Mesendoderm (in vitro differentiated cells): ENCODE measurements around the gene CASP2.

Experiments
- DNase-seq: peaks from one replicate; pipeline ENCODE4 v3.0.0; 2013
- H2AK5ac ChIP-seq: 2 replicates; pipeline ENCODE4 v1.6.1; 2013; ENCODE audit warnings: low read length, inconsistent platforms
- H2BK120ac ChIP-seq: 2 replicates; pipeline ENCODE4 v1.6.1; 2013; ENCODE audit warnings: low read depth, mild to moderate bottlenecking, low read length, moderate library complexity, mixed read lengths
- H2BK15ac ChIP-seq: replicated peaks from 2 replicates; pipeline ENCODE4 v1.6.1; 2013; ENCODE audit warnings: low read depth, mild to moderate bottlenecking, moderate library complexity
- H2BK5ac ChIP-seq: 2 replicates; pipeline ENCODE4 v1.6.1; 2013; ENCODE audit warnings: low read length, inconsistent platforms
- H3K18ac ChIP-seq: 2 replicates; pipeline ENCODE4 v1.6.1; 2013; ENCODE audit warnings: mild to moderate bottlenecking, low read length, mixed read lengths
- H3K23ac ChIP-seq: one replicate; pipeline ENCODE4 v1.6.1; 2013; ENCODE audit warnings: low read length
- H3K27ac ChIP-seq: 2 replicates; pipeline ENCODE4 v1.5.1; 2013; ENCODE audit warnings: low read depth, mild to moderate bottlenecking, inconsistent platforms, low read length, moderate library complexity
- H3K27me3 ChIP-seq: 2 replicates; pipeline ENCODE4 v1.6.1; 2013; ENCODE audit warnings: low read length, control low read depth, mild to moderate bottlenecking, inconsistent platforms; ENCODE audit not compliant: insufficient read depth, poor library complexity
- H3K36me3 ChIP-seq: 2 replicates; pipeline ENCODE4 v1.6.1; 2013; ENCODE audit warnings: low read length, inconsistent platforms; ENCODE audit not compliant: control insufficient read depth, insufficient read depth
- H3K4ac ChIP-seq: one replicate; pipeline ENCODE4 v1.6.1; 2013; ENCODE audit warnings: low read depth, mild to moderate bottlenecking, low read length, moderate library complexity
- H3K4me1 ChIP-seq: 2 replicates; pipeline ENCODE4 v1.6.1; 2013; ENCODE audit warnings: low read depth, low read length, inconsistent platforms; ENCODE audit not compliant: control insufficient read depth
- H3K4me2 ChIP-seq: 2 replicates; pipeline ENCODE4 v1.6.1; 2013; ENCODE audit warnings: low read length
- H3K4me3 ChIP-seq: 2 replicates; pipeline ENCODE4 v1.5.1; 2013; ENCODE audit warnings: mild to moderate bottlenecking, low read length
- H3K56ac ChIP-seq: one replicate; pipeline ENCODE4 v1.6.1; 2013; ENCODE audit warnings: low read length
- H3K79me1 ChIP-seq: 2 replicates; pipeline ENCODE4 v1.6.1; 2013; ENCODE audit warnings: low read length, inconsistent platforms
- H3K79me2 ChIP-seq: 2 replicates; pipeline ENCODE4 v1.6.1; 2013; ENCODE audit warnings: mild to moderate bottlenecking, low read length; ENCODE audit not compliant: control insufficient read depth, insufficient read depth
- H3K9ac ChIP-seq: 2 replicates; pipeline ENCODE4 v1.6.1; 2013; ENCODE audit warnings: low read length, inconsistent platforms
- H4K5ac ChIP-seq: one replicate; pipeline ENCODE4 v1.6.1; 2013; ENCODE audit warnings: low read length
- H4K8ac ChIP-seq: one replicate; pipeline ENCODE4 v1.6.1; 2013; ENCODE audit warnings: low read depth, mild to moderate bottlenecking, control low read depth, low read length, moderate library complexity
- WGBS: extraction: QIAGEN DNeasy Blood & Tissue Kit; methylation state at CpG from one replicate; pipeline ENCODE4 v1.1.7; 2013; ENCODE audit warnings: low lambda C conversion rate, missing lambda C conversion rate; ENCODE audit not compliant: insufficient coverage; ENCODE audit errors: extremely low coverage; 5-methylcytosine and 5-hydroxymethylcytosine counted together

Gene CASP2

GRCh38 chr7:143341842-143342241, 53.7 kb downstream of the CASP2 start:
- no peak overlapping the region for H3K56ac ChIP-seq
- H3K36me3 ChIP-seq, result no peaks in the 10 kb centered on the region
- H4K8ac ChIP-seq, result no peak overlapping the region
- H3K23ac ChIP-seq, result no peak overlapping the region
- no peak overlapping the region for H2AK5ac ChIP-seq
- no peak overlapping the region for H4K5ac ChIP-seq
- no peak overlapping the region for H2BK15ac ChIP-seq
- no peaks in the 10 kb centered on the region for H3K4me1 ChIP-seq
- no peak overlapping the region for H3K4ac ChIP-seq
- H2BK5ac ChIP-seq, result no peak overlapping the region
- H3K4me2 ChIP-seq, result no peak overlapping the region
- H2BK120ac ChIP-seq, result no peak overlapping the region
- H3K18ac ChIP-seq, result no peak overlapping the region
- H3K79me2 ChIP-seq, result no peaks in the 10 kb centered on the region
- H3K27ac ChIP-seq, result no peak overlapping the region
- no peaks in the 10 kb centered on the region for H3K27me3 ChIP-seq
- no peak overlapping the region for H3K4me3 ChIP-seq
- no peak for DNase-seq
- no peak overlapping the region for H3K9ac ChIP-seq
- no CpG with 5 or more reads among the region's 8 CpGs for WGBS
- H3K79me1 ChIP-seq, result no peaks in the 10 kb centered on the region

DNA sequence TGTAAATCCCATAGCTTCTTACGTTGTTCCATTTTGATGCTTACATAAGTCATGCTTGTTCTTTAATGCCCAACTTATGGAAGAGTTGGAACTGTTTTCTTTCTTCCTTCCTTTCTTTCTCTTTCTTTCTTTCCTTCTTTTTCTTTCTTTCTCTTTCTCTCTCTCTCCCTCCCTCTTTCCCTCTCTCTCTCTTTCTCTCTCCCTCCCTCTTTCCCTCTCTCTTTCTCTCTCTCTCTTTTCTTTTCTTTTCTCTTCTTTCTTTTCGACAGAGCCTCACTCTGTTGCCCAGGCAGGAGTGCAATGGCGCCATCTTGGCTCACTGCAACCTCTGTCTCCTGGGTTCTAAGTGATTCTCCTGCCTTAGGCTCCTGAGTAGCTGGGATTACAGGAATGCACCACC, 55.4 kb downstream of the CASP2 start:
- no peaks in the 10 kb centered on the region for H3K36me3 ChIP-seq
- no peak overlapping the region for H3K27ac ChIP-seq
- no peak overlapping the region for H3K56ac ChIP-seq
- H3K4me1 ChIP-seq, result no peaks in the 10 kb centered on the region
- no peaks in the 10 kb centered on the region for H3K79me1 ChIP-seq
- no peak overlapping the region for H2AK5ac ChIP-seq
- H2BK5ac ChIP-seq, result no peak overlapping the region
- no peak overlapping the region for H3K4ac ChIP-seq
- H3K9ac ChIP-seq, result no peak overlapping the region
- WGBS, result no CpG with 5 or more reads among the region's 3 CpGs
- no peak for DNase-seq
- H3K79me2 ChIP-seq, result no peaks in the 10 kb centered on the region
- H3K27me3 ChIP-seq, result no peaks in the 10 kb centered on the region
- H4K5ac ChIP-seq, result no peak overlapping the region
- H4K8ac ChIP-seq, result no peak overlapping the region
- H2BK15ac ChIP-seq, result no peak overlapping the region
- H3K23ac ChIP-seq, result no peak overlapping the region
- no peak overlapping the region for H3K4me3 ChIP-seq
- H3K4me2 ChIP-seq, result no peak overlapping the region
- no peak overlapping the region for H3K18ac ChIP-seq
- H2BK120ac ChIP-seq, result no peak overlapping the region

GRCh38 chr7:143345428-143345900, 57.3 kb downstream of the CASP2 start:
- Histone ChIP-seq H4K5ac (peak overlapping the region; percentile 74), H3K9ac (peak overlapping the region; percentile 58), H3K4me1 (no peaks in the 10 kb centered on the region), H3K4ac (no peak overlapping the region), H3K23ac (no peak overlapping the region), H3K56ac (peak overlapping the region; percentile 73), H3K27ac (no peak overlapping the region), H3K79me2 (no peaks in the 10 kb centered on the region), H2BK120ac (no peak overlapping the region), H3K4me2 (peak overlapping the region; percentile 36), H2AK5ac (no peak overlapping the region), H3K36me3 (no peaks in the 10 kb centered on the region), H4K8ac (no peak overlapping the region), H2BK5ac (no peak overlapping the region), H3K18ac (no peak overlapping the region), H3K27me3 (no peaks in the 10 kb centered on the region), H3K4me3 (no peak overlapping the region), H2BK15ac (no peak overlapping the region), H3K79me1 (no peaks in the 10 kb centered on the region)
- WGBS, result no CpG with 5 or more reads among the region's 35 CpGs
- DNase-seq, result peak; percentile 94

GRCh38 chr7:143346018-143346417, 57.9 kb downstream of the CASP2 start:
- H4K5ac ChIP-seq, result peak overlapping the region; percentile 74
- no peak overlapping the region for H3K4me2 ChIP-seq
- no peak overlapping the region for H3K27ac ChIP-seq
- no peaks in the 10 kb centered on the region for H3K36me3 ChIP-seq
- H4K8ac ChIP-seq, result no peak overlapping the region
- no peak overlapping the region for H2BK15ac ChIP-seq
- H3K4me3 ChIP-seq, result no peak overlapping the region
- no peak overlapping the region for H3K9ac ChIP-seq
- no peak overlapping the region for H2BK5ac ChIP-seq
- no peak overlapping the region for H3K4ac ChIP-seq
- no peak overlapping the region for H2AK5ac ChIP-seq
- no peak overlapping the region for H3K23ac ChIP-seq
- H3K4me1 ChIP-seq, result no peaks in the 10 kb centered on the region
- H3K27me3 ChIP-seq, result no peaks in the 10 kb centered on the region
- no peak overlapping the region for H3K56ac ChIP-seq
- no peak for DNase-seq
- no peaks in the 10 kb centered on the region for H3K79me2 ChIP-seq
- no peaks in the 10 kb centered on the region for H3K79me1 ChIP-seq
- WGBS, result no CpG with 5 or more reads among the region's 4 CpGs
- H2BK120ac ChIP-seq, result no peak overlapping the region
- H3K18ac ChIP-seq, result no peak overlapping the region

DNA sequence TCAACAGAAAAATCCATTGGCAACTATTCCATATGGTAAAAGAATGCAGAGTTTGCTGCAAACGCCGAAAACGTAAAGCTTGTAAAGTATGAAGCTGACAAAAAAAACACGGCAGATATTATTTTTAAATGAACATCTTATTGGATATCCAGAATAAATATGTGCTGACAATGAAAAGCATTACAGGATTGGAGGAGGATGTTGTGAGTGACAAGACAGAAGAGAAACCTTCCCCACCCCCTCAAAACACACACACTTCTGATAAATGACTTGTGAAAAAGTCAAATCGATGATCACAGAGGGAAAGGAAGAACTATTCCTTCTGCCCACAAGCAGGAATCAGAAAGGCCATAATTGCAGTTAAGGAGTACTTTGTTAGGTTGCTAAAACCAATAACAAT, 59.8 kb downstream of the CASP2 start:
- Histone ChIP-seq H2BK15ac (no peak overlapping the region), H3K4me3 (no peak overlapping the region), H3K18ac (no peak overlapping the region), H3K23ac (no peak overlapping the region), H3K36me3 (no peaks in the 10 kb centered on the region), H3K27ac (no peak overlapping the region), H4K8ac (no peak overlapping the region), H3K4ac (no peak overlapping the region), H3K56ac (no peak overlapping the region), H3K79me2 (no peaks in the 10 kb centered on the region), H3K79me1 (no peaks in the 10 kb centered on the region), H2BK120ac (no peak overlapping the region), H3K9ac (no peak overlapping the region), H3K27me3 (no peaks in the 10 kb centered on the region), H4K5ac (no peak overlapping the region), H2AK5ac (no peak overlapping the region), H3K4me2 (no peak overlapping the region), H2BK5ac (no peak overlapping the region), H3K4me1 (no peaks in the 10 kb centered on the region)
- no peak for DNase-seq
- no CpG with 5 or more reads among the region's 5 CpGs for WGBS

DNA sequence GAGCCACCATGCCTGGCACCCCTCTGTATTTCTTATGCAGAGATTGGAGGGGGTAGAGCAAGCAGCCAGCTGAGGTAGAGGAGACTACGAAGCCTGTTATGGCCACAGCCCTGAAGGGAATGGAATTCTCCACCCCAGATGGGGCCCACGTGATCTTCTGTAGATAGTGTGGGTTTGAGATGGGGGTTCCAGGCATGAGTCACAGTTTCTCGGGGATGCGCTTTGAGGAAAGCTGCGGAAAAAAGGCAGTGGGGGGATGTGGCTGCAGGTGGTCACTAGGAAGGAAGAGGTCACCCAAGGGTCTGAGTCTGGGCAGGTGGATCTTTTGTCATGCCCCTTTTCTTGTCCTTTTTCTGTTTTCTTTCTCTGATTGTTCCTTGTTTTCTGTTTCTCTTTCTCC, 62.9 kb downstream of the CASP2 start:
- H3K56ac ChIP-seq, result no peak overlapping the region
- no peak overlapping the region for H3K23ac ChIP-seq
- no peak overlapping the region for H2AK5ac ChIP-seq
- H3K27ac ChIP-seq, result no peak overlapping the region
- H3K4me3 ChIP-seq, result no peak overlapping the region
- no peak overlapping the region for H3K4ac ChIP-seq
- H2BK15ac ChIP-seq, result no peak overlapping the region
- H4K5ac ChIP-seq, result no peak overlapping the region
- H3K79me2 ChIP-seq, result no peaks in the 10 kb centered on the region
- no peak for DNase-seq
- H4K8ac ChIP-seq, result no peak overlapping the region
- H2BK120ac ChIP-seq, result no peak overlapping the region
- H3K36me3 ChIP-seq, result no peaks in the 10 kb centered on the region
- H3K79me1 ChIP-seq, result no peaks in the 10 kb centered on the region
- H3K18ac ChIP-seq, result no peak overlapping the region
- whole genome bisulfite sequencing, result no CpG with 5 or more reads among the region's 5 CpGs
- no peaks in the 10 kb centered on the region for H3K4me1 ChIP-seq
- no peaks in the 10 kb centered on the region for H3K27me3 ChIP-seq
- no peak overlapping the region for H2BK5ac ChIP-seq
- H3K9ac ChIP-seq, result no peak overlapping the region
- H3K4me2 ChIP-seq, result no peak overlapping the region
